ENCODE results near the gene ZNF74.
"Not testable (repeated sequence)": the region's sequence is repeated elsewhere in the genome, so short reads cannot be mapped to it uniquely, and the experiment has no call there.

GRCh38 chr22:20366841-20367240, 27.1 kb upstream of the ZNF74 start:
- TF ChIP-seq TAF1 (IDR thresholded peaks at IDR 0.05; ENCODE audit: borderline replicate concordance, low read depth, low read length); POLR2A (IDR thresholded peaks at IDR 0.05; ENCODE audit: low read depth, low read length); POLR2AphosphoS5 (IDR thresholded peaks at IDR 0.05; ENCODE audit: low read depth, low read length): not testable (repeated sequence)

Measured in GM12892 (cell line).